Cardiac muscle cell (in vitro differentiated cells and primary cell): ENCODE measurements around the gene MOB3A. TPM values are rescaled to one million over a fixed set of nuclear protein-coding genes. Genes with fewer than 3 reads are reported as not detected.

ENCODE experiments used
- DNase-seq, 2 donors: peaks; one replicate each; pipeline versions ENCODE4 v3.0.0 to v3.0.0-alpha.2; 2010 to 2017; ENCODE audit warnings: low read depth in 1 of 2, low spot score in 1 of 2
- H3K27ac ChIP-seq: fragments of 200-600 bp; sonication (generic); 2 replicates; pipeline ENCODE4 v1.5.1; 2016
- H3K27me3 ChIP-seq: fragments of 200-600 bp; sonication (generic); 2 replicates; pipeline ENCODE4 v1.6.0; 2016; ENCODE audit warnings: control low read depth
- H3K36me3 ChIP-seq: fragments of 200-600 bp; sonication (generic); 2 replicates; pipeline ENCODE4 v1.5.1; 2016; ENCODE audit warnings: control low read depth
- H3K4me1 ChIP-seq: fragments of 200-600 bp; sonication (generic); 2 replicates; pipeline ENCODE4 v1.8.1; 2017; ENCODE audit warnings: low read depth, mild to moderate bottlenecking, mixed run types
- H3K4me3 ChIP-seq: fragments of 200-600 bp; sonication (generic); 2 replicates; pipeline ENCODE4 v1.5.1; 2016; ENCODE audit warnings: mild to moderate bottlenecking
- H3K9me3 ChIP-seq: fragments of 200-600 bp; sonication (generic); 2 replicates; pipeline ENCODE4 v1.5.1; 2017; ENCODE audit warnings: low read depth, mild to moderate bottlenecking, control low read depth
- polyA plus RNA-seq: library from polyadenylated mRNA; unstranded; fragments of >200 nt; fragmentation: Nextera tagmentation; extraction: Ambion mirVana; gene quantifications from 2 replicates; pipeline ENCODE4 v1.2.1, GENCODE V29; 2016
- total RNA-seq: library from RNA; depleted of rRNA; stranded (reverse); fragments of >200 nt; gene quantifications from 2 replicates; pipeline ENCODE4 v1.2.3, GENCODE V29; 2016
- TF ChIP-seq, protein P1 (sequence below): IDR thresholded peaks from 2 replicates; pipeline ENCODE4 v1.5.1; 2012; ENCODE audit warnings: low read depth, mild to moderate bottlenecking, low read length

MOB3A gene
- total and polyA plus RNA-seq, 2 experiments from 2014 or later, result 15.1 to 21.6 TPM

DNA sequence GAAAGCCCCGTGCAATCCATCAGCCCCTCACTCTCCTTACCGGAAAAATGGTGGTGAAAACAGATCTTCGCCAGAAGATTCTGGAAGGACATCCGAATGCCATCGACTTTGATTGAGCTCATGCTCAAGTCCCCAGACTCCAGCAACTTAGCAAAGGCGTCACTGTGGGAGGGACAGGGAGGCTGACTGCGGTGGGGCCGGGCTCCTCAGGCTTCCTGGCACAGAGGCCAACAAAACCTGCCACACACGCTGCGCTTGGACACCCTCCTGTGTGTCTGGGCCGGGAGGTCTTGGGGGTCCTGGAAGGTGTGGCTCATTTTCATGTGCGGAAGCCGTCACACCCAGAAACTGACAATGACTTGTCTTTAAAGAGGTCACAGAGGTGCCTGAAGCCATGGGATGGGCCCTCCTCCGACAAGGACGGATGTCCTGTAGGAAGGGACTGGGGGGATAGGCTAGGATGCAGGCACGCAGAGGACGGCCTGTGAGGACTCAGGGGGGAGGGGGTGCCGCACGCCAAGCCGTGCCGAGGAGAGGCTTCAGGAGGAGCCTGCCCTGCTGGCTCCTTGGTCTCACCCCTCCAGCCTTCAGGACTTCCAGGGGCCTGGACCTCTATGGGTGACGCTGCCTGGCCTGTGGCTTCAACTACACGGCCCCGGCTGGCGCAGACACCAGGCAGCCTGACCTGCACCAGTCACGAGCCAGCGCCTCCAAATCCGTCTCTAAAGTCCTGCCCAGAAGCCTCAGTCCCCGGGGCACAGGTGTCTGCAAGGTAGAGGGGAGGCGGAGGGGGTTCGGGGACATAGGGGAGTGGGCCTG is 13.1 kb upstream of the MOB3A start:
- no peak overlapping the region for H3K27ac ChIP-seq
- peaks cover 51% of the 10 kb centered on the region for H3K36me3 ChIP-seq
- H3K4me1 ChIP-seq, result no peaks in the 10 kb centered on the region
- no peaks in the 10 kb centered on the region for H3K9me3 ChIP-seq
- DNase-seq, result no peak
- H3K27me3 ChIP-seq, result no peaks in the 10 kb centered on the region
- TF ChIP-seq, protein P1, sequence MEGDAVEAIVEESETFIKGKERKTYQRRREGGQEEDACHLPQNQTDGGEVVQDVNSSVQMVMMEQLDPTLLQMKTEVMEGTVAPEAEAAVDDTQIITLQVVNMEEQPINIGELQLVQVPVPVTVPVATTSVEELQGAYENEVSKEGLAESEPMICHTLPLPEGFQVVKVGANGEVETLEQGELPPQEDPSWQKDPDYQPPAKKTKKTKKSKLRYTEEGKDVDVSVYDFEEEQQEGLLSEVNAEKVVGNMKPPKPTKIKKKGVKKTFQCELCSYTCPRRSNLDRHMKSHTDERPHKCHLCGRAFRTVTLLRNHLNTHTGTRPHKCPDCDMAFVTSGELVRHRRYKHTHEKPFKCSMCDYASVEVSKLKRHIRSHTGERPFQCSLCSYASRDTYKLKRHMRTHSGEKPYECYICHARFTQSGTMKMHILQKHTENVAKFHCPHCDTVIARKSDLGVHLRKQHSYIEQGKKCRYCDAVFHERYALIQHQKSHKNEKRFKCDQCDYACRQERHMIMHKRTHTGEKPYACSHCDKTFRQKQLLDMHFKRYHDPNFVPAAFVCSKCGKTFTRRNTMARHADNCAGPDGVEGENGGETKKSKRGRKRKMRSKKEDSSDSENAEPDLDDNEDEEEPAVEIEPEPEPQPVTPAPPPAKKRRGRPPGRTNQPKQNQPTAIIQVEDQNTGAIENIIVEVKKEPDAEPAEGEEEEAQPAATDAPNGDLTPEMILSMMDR, result no peak
- no peak overlapping the region for H3K4me3 ChIP-seq

DNA sequence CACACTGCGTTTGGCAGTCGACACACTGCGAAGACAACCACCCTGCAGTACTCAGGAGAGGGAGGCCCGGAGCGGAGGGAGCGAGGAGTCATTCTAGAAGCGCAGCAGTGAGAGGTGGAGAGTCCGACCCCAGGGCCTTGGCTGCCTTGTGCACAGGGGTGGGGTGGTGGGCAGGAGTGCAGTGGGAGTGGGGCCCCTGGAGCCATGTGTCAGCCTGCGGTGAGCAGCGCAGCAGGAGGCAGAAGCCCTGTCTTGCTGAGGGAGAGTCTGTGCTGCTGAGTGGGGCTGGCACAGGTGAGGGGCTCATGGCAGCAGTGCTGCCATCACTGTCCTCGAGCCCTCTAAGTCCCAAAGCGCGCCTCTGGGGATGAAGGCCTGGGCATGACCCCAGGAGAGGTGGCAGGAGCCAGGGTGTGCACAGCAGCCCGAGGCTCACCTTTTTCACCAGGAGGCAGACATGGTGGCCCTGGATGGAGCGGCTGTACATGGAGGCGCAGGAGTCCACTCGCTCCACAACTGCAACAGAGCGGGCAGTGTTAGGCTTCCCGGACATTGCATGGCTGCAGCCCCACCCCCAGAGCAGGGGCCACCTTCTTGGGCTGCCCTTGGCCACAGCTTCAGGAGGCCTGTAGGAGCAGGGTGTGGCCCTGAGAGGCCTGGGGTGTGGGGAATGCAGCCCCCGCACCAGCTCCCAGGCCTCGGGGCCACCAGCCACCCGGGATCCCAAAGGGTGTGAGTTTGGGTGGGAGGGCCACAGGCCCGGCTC is 12.3 kb upstream of the MOB3A start:
- Histone ChIP-seq H3K27ac (no peak overlapping the region), H3K4me3 (no peak overlapping the region), H3K4me1 (no peaks in the 10 kb centered on the region), H3K27me3 (no peaks in the 10 kb centered on the region), H3K9me3 (no peaks in the 10 kb centered on the region), H3K36me3 (peaks cover 45% of the 10 kb centered on the region)
- no peak for DNase-seq
- TF ChIP-seq, protein P1, result no peak

DNA sequence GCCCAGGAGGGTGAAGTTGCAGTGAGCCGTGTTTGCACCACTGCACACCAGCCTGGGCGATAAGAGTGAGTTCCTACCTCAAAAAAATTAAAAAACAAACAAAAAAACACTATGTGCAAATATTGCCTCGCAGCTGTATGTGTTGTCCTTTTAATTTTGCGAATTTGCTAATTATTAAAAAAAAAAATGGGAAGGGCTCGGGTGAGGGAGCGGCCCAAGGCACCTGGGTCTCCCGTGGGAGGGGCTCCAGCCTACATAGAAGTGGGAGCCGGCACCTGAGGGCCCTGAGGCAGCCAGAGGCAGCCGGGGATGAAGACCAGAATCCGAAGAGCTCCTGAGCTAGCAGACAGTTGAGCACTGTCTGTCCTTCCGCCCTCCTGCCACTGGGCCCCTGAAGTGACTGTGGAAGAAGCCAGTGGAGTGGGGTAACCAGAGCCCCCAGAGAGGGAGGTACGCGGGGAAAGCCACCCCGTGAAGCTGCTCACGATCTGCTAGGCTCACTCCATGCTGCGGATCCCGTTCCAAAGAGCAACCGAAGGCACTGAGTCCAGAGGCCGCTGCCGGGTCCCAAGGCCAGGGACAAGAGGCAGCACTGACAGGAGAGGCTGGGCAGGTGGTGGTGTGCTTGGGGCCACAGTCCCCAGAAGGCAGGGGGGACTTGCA is 7.0 kb upstream of the MOB3A start:
- H3K27me3 ChIP-seq, result no peaks in the 10 kb centered on the region
- H3K36me3 ChIP-seq, result peaks cover 16% of the 10 kb centered on the region
- H3K4me3 ChIP-seq, result no peak overlapping the region
- no peak for DNase-seq
- H3K4me1 ChIP-seq, result no peaks in the 10 kb centered on the region
- TF ChIP-seq, protein P1, result no peak
- H3K9me3 ChIP-seq, result no peaks in the 10 kb centered on the region
- H3K27ac ChIP-seq, result no peak overlapping the region

DNA sequence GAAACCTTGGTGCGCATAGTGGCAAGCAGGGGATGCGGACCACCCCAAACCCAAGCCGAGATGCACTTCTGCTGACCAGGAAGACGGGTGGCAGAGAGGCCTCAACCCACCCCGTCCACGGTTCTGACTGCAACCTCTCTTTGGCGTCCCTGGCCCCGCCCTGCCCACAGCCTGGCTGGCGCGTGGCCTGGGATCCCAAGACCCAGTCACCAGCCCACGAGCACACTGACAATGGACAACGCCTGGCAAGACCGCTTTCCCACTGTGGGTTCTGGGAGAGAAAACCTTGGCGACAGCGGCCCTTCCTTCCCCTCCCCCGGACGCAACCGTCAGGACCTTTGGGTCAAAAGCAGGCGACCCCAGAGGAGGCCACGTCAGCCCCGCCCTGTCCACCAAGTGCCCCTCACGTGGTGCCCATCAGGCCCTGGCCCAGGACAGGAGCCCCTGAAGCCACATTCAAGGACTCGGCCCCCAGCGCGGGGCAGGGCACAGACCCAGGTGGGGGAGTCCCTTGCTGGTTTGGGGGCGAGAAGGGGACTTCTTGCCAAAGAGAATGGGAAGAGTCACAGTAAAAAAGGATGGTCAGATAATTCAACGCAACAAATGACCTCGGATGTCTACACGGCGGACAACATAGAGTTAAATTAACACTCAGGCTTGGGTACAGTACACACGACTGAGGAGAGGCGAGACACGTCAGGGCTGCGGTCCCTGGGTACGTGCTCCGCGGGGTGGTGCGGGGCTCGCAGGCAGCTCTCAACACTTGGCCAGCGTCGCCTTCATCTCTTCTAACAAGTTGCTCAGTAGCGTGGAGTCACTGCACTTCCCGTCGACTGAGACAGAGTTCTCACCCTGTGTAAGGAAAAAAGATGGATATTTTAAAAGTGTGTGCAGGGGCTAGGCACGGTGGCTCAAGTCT is 5.5 kb upstream of the MOB3A start:
- no peak for DNase-seq
- Histone ChIP-seq H3K36me3 (peaks cover 13% of the 10 kb centered on the region), H3K9me3 (no peaks in the 10 kb centered on the region), H3K4me3 (no peak overlapping the region), H3K4me1 (no peaks in the 10 kb centered on the region), H3K27ac (no peak overlapping the region), H3K27me3 (no peaks in the 10 kb centered on the region)
- TF ChIP-seq, protein P1, result no peak

DNA sequence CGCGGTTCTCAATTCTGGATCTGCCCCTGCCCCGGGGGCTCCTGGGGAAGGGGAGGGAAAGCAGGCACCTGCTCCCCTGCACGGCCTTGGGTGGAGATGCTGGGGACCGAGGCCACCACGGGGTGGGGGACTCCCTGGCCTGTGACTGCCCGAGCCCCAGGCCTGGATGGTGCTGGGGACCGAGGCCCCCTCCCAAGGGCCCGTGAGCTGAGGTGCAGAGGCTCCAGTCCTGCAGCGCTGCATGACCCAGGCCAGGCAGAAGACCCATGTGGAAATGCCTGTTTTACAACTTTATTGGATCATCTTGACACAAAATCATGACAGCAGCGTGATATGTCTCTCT is 4.6 kb upstream of the MOB3A start:
- H3K27ac ChIP-seq, result no peak overlapping the region

More for the DNA sequence above, 4.6 kb upstream of the MOB3A start:
- Histone ChIP-seq H3K4me1 (no peaks in the 10 kb centered on the region), H3K27me3 (no peaks in the 10 kb centered on the region), H3K36me3 (peaks cover 5% of the 10 kb centered on the region), H3K9me3 (no peaks in the 10 kb centered on the region), H3K4me3 (no peak overlapping the region)
- TF ChIP-seq, protein P1, result no peak
- DNase-seq, result no peak
